BLaER1 treated with 17β-estradiol and CSF1 and Interleukin-3, amounts not matched to agents 10 nM and 100 nM (cell line): Measurements from ENCODE around the gene OR2F1.

Source experiments
- H3K27ac ChIP-seq, 11 experiments: shearing (Covaris generic); formaldehyde crosslinking; 2 replicates each; pipeline ENCODE4 v1.8.1; 2022
- H3K27me3 ChIP-seq, 11 experiments: shearing (Covaris generic); formaldehyde crosslinking; 2 replicates each; pipeline ENCODE4 v1.8.1; 2022
- H3K36me3 ChIP-seq, 11 experiments: shearing (Covaris generic); formaldehyde crosslinking; 2 replicates each; pipeline ENCODE4 v1.8.1; 2022
- H3K4me1 ChIP-seq, 10 experiments: shearing (Covaris generic); formaldehyde crosslinking; 2 replicates each; pipeline ENCODE4 v1.8.1; 2022
- H3K4me2 ChIP-seq, 11 experiments: shearing (Covaris generic); formaldehyde crosslinking; 2 replicates each; pipeline ENCODE4 v1.8.1; 2022
- H3K4me3 ChIP-seq, 10 experiments: shearing (Covaris generic); formaldehyde crosslinking; 2 replicates each; pipeline ENCODE4 v1.8.1; 2022
- H3K9ac ChIP-seq, 11 experiments: shearing (Covaris generic); formaldehyde crosslinking; 2 replicates each; pipeline ENCODE4 v1.8.1; 2022
- H3K9me3 ChIP-seq, 11 experiments: shearing (Covaris generic); formaldehyde crosslinking; replicated peaks in 1 of 11; 2 replicates each; pipeline ENCODE4 v1.8.1; 2022
- H4K20me1 ChIP-seq, 11 experiments: shearing (Covaris generic); formaldehyde crosslinking; 2 replicates each; pipeline ENCODE4 v1.8.1; 2022
- Cebpa-rat ChIP-seq, 11 experiments: shearing (Covaris generic); IDR thresholded peaks; 2 replicates each; pipeline ENCODE4 v1.8.1; 2022

Gene OR2F1

DNA sequence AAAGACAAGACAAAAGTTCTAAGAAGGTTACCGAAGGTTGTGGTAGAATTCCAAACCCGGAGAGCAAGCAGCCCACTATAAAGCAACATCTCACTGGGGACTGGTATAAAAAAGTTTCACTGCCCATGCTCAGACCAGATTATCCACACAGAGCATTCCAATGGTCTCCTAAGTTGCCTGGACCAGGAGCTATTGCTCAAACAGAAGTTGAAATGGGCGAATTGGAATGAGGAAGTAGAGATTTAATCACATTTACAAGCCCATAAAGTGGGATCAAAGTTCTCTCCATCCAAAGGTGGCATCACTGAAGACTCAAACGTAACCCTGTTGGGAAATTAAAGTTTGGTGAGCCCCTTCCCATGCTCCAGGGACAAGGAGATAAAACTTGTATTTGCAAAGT lies 19.8 kb downstream of the OR2F1 start:
- no peak for TF ChIP-seq Cebpa-rat (IDR thresholded peaks at IDR 0.05)
- Histone ChIP-seq H3K9ac (no peak overlapping the region), H3K27me3 (no peaks in the 10 kb centered on the region), H3K4me3 (no peak overlapping the region), H3K4me1 (no peaks in the 10 kb centered on the region), H3K27ac (no peak overlapping the region), H4K20me1 (no peaks in the 10 kb centered on the region), H3K9me3 (peaks cover 0 to 6% (median 0%) of the 10 kb centered on the region in 11 experiments; a peak in 1 of 22 replicates), H3K36me3 (no peaks in the 10 kb centered on the region), H3K4me2 (no peak overlapping the region)

DNA sequence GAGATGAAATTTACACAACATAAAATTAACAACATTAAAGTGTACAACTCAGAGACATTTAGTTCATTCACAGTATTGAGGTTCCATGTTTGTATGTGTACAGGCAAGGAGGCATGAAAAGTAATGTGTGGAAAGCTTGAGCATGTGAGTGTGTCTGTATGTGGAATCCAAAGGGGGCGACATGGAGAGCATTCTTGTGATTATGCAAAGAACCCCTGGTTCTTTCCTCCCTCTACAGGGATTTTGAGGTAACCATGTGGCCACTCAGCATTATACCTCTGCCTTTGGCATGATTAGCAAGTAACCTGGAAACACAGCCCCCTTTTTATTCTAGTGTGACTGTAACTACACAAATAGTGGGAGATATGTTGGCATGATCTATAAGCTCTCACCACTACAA lies 21.0 kb downstream of the OR2F1 start:
- Histone ChIP-seq H3K27me3 (no peaks in the 10 kb centered on the region), H3K9ac (no peak overlapping the region), H3K36me3 (no peaks in the 10 kb centered on the region), H3K4me2 (no peak overlapping the region), H3K4me3 (no peak overlapping the region), H3K4me1 (no peaks in the 10 kb centered on the region), H4K20me1 (no peaks in the 10 kb centered on the region), H3K9me3 (peaks cover 0 to 6% (median 0%) of the 10 kb centered on the region in 11 experiments; a peak in 4 of 22 replicates), H3K27ac (no peak overlapping the region)
- TF ChIP-seq Cebpa-rat (IDR thresholded peaks at IDR 0.05) = no peak

- H3K4me2 ChIP-seq = no peak overlapping the region
- H4K20me1 ChIP-seq = no peaks in the 10 kb centered on the region
- H3K27ac ChIP-seq = no peak overlapping the region
- no peak overlapping the region for H3K9ac ChIP-seq
- TF ChIP-seq Cebpa-rat (IDR thresholded peaks at IDR 0.05) = no peak
- no peaks in the 10 kb centered on the region for H3K4me1 ChIP-seq
- H3K4me3 ChIP-seq = no peak overlapping the region
- H3K27me3 ChIP-seq = no peaks in the 10 kb centered on the region
- H3K9me3 ChIP-seq = peaks cover 0 to 13% (median 6%) of the 10 kb centered on the region in 11 experiments; a peak in 10 of 22 replicates
- no peaks in the 10 kb centered on the region for H3K36me3 ChIP-seq
Observed at GRCh38 chr7:143978585-143978984, 23.9 kb downstream of the OR2F1 start.

DNA sequence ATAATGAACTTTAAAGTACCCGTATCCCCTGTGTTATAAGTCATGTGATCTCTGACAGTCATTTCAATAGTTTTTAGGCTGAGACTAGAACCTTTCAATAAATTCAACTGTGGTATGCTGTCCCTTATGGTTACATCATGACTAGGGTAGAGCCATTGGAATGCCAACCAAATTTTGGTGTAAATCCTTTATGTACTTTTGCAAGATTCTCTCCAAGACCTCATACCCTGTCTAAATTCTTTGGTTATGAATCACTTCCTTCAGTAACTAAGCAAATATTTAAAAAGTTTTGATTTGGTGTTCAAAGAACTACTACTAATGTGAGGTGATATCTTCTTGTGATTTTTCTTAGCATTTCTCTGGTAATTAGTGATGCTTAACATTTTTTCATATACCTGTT lies 24.7 kb downstream of the OR2F1 start:
- Histone ChIP-seq H4K20me1 (no peaks in the 10 kb centered on the region), H3K9ac (no peak overlapping the region), H3K27me3 (no peaks in the 10 kb centered on the region), H3K4me1 (no peaks in the 10 kb centered on the region), H3K27ac (no peak overlapping the region), H3K36me3 (no peaks in the 10 kb centered on the region), H3K4me2 (no peak overlapping the region), H3K9me3 (peaks cover 0 to 13% (median 6%) of the 10 kb centered on the region in 11 experiments; a peak in 10 of 22 replicates), H3K4me3 (no peak overlapping the region)
- TF ChIP-seq Cebpa-rat (IDR thresholded peaks at IDR 0.05) = no peak

DNA sequence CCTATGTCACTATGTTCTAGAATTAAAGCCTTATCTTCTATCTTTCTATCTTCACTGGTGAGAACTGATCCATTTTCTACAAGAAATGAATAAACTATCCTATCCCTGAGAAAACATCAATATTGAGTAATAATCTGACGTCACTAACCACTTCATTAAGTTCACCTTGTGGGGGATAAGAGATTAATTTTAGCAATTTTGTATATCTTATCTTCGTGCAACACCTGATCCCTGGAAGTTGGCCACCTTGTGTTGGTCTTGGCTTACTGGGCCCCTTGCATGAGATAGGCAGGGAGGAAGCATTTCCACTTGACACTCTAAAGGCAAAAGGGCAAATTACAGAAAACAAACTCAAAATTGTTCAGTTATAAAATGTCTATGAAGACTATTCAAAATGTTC lies 25.4 kb downstream of the OR2F1 start:
- H3K4me3 ChIP-seq = no peak overlapping the region
- no peak overlapping the region for H3K4me2 ChIP-seq
- H3K9ac ChIP-seq = no peak overlapping the region
- no peaks in the 10 kb centered on the region for H4K20me1 ChIP-seq
- H3K4me1 ChIP-seq = no peaks in the 10 kb centered on the region
- no peaks in the 10 kb centered on the region for H3K27me3 ChIP-seq
- TF ChIP-seq Cebpa-rat (IDR thresholded peaks at IDR 0.05) = no peak
- no peaks in the 10 kb centered on the region for H3K36me3 ChIP-seq
- no peak overlapping the region for H3K27ac ChIP-seq
- H3K9me3 ChIP-seq = peaks cover 0 to 13% (median 6%) of the 10 kb centered on the region in 11 experiments; a peak in 10 of 22 replicates

- Histone ChIP-seq H3K36me3 (no peaks in the 10 kb centered on the region), H3K27ac (no peak overlapping the region), H3K4me3 (no peak overlapping the region), H4K20me1 (no peaks in the 10 kb centered on the region), H3K4me1 (no peaks in the 10 kb centered on the region), H3K9me3 (peaks cover 0 to 13% (median 6%) of the 10 kb centered on the region in 11 experiments; a peak in 10 of 22 replicates), H3K4me2 (no peak overlapping the region), H3K9ac (no peak overlapping the region), H3K27me3 (no peaks in the 10 kb centered on the region)
- TF ChIP-seq Cebpa-rat (IDR thresholded peaks at IDR 0.05) = no peak
Observed at GRCh38 chr7:143980746-143981510, 26.3 kb downstream of the OR2F1 start.

DNA sequence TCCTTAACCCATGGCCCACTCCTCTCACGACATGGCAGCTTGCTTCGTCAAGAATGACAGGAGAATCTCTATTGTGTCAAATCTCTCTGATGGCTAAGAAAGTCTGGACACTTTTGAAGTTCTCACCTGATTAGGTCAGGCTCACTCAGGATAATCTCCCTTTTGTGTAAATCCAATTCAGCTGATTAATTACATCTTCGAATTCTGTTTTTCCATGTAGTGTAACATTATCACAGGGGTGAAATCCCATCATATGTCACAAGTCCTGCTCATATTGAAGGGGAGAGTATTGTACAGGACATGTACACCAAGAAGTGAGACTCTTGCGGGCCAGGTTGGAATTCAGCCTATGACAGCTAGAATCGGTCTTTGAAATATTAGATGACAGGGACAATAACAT lies 29.3 kb downstream of the OR2F1 start:
- no peak overlapping the region for H3K9ac ChIP-seq
- H4K20me1 ChIP-seq = no peaks in the 10 kb centered on the region
- H3K4me2 ChIP-seq = no peak overlapping the region
- H3K4me3 ChIP-seq = no peak overlapping the region
- H3K27ac ChIP-seq = no peak overlapping the region
- H3K9me3 ChIP-seq = peaks cover 0 to 14% (median 6%) of the 10 kb centered on the region in 11 experiments; a peak in 13 of 22 replicates
- H3K4me1 ChIP-seq = no peaks in the 10 kb centered on the region
- no peaks in the 10 kb centered on the region for H3K27me3 ChIP-seq
- TF ChIP-seq Cebpa-rat (IDR thresholded peaks at IDR 0.05) = no peak
- H3K36me3 ChIP-seq = no peaks in the 10 kb centered on the region

GRCh38 chr7:143987513-143987912 lies 32.9 kb downstream of the OR2F1 start:
- no peak overlapping the region for H3K4me2 ChIP-seq
- H3K27ac ChIP-seq = no peak overlapping the region
- no peaks in the 10 kb centered on the region for H3K27me3 ChIP-seq
- no peak overlapping the region for H3K9ac ChIP-seq
- H4K20me1 ChIP-seq = no peaks in the 10 kb centered on the region
- no peaks in the 10 kb centered on the region for H3K4me1 ChIP-seq
- H3K36me3 ChIP-seq = no peaks in the 10 kb centered on the region
- TF ChIP-seq Cebpa-rat (IDR thresholded peaks at IDR 0.05) = no peak
- H3K4me3 ChIP-seq = no peak overlapping the region
- peaks cover 6 to 12% (median 9%) of the 10 kb centered on the region in 11 experiments; a peak in 17 of 22 replicates for H3K9me3 ChIP-seq

DNA sequence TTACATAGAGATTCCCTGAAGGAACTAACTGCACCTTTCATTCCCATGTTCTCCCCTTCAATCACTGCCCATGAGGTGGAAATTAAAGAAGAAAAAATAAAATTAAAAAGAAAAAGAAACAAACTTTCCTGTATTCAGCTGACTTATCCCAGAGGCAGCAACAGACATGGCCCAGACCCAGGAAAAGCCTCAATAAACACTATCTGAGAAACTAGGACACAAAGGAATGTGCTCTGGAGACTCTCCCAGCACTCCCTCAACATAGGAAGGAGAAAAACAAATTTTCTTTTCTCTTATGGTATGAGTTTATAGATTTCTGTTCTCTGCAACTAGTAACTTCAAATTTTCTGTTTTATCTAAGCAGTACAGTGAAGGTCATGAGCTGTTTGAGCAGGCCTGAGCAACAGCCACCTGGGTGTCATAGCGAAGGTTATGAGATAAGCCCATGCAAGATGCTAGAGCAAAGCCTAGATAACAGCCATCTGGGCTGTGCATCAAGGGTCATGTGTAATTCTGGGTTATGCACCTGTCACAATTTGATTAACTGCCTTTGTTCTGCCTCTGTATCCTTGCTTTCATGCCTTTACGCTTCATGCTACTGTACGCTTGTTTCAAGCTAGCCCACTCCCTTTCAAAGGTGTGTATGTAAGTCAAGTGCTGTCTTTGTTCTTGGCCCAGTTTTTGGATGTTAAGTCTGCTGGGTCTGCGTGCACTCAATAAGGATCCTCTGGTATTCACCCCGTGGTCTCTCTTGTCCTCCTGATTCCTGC lies 34.5 kb downstream of the OR2F1 start:
- TF ChIP-seq Cebpa-rat (IDR thresholded peaks at IDR 0.05) = no peak
- Histone ChIP-seq H4K20me1 (no peaks in the 10 kb centered on the region), H3K27me3 (no peaks in the 10 kb centered on the region), H3K27ac (no peak overlapping the region), H3K9me3 (peaks cover 6 to 12% (median 9%) of the 10 kb centered on the region in 11 experiments; a peak in 17 of 22 replicates), H3K4me3 (no peak overlapping the region), H3K36me3 (no peaks in the 10 kb centered on the region), H3K4me2 (no peak overlapping the region), H3K9ac (no peak overlapping the region), H3K4me1 (no peaks in the 10 kb centered on the region)
